Fibroblast of upper back skin (primary cell): ENCODE results near the gene APC2.
"Not testable (repeated sequence)": the region's sequence is repeated elsewhere in the genome, so short reads cannot be mapped to it uniquely, and the experiment has no call there.

ENCODE experiments used
- DNase-seq: peaks from one replicate; pipeline ENCODE4 v3.0.0-alpha.2; 2013

Gene APC2

GRCh38 chr19:1514295-1514661, 64.4 kb downstream of the APC2 start:
- no peak for DNase-seq

- no peak for DNase-seq
Observed at GRCh38 chr19:1514986-1515721, 65.2 kb downstream of the APC2 start.

- DNase-seq: no peak
Observed at GRCh38 chr19:1516395-1516753, 66.5 kb downstream of the APC2 start.

GRCh38 chr19:1518471-1518870, 68.5 kb downstream of the APC2 start:
- no peak for DNase-seq

GRCh38 chr19:1519802-1520201, 69.9 kb downstream of the APC2 start:
- not testable (repeated sequence) for DNase-seq

GRCh38 chr19:1520203-1520780, 70.4 kb downstream of the APC2 start:
- DNase-seq: no peak

GRCh38 chr19:1521636-1522035, 71.7 kb downstream of the APC2 start:
- no peak for DNase-seq

- no peak for DNase-seq
Observed at GRCh38 chr19:1522061-1522460, 72.1 kb downstream of the APC2 start.

- no peak for DNase-seq
Observed at GRCh38 chr19:1522838-1523237, 72.9 kb downstream of the APC2 start.
